HG03097 (cell line): ENCODE measurements around the gene WDFY2.
"Not testable (repeated sequence)": the region's sequence is repeated elsewhere in the genome, so short reads cannot be mapped to it uniquely, and the experiment has no call there.

Source experiments
- ATAC-seq: cut with Tn5 transposase; IDR thresholded peaks from one replicate; pipeline ENCODE4 v1.9.1; 2021; ENCODE audit not compliant: unreplicated experiment, low FRiP score

The WDFY2 gene

DNA sequence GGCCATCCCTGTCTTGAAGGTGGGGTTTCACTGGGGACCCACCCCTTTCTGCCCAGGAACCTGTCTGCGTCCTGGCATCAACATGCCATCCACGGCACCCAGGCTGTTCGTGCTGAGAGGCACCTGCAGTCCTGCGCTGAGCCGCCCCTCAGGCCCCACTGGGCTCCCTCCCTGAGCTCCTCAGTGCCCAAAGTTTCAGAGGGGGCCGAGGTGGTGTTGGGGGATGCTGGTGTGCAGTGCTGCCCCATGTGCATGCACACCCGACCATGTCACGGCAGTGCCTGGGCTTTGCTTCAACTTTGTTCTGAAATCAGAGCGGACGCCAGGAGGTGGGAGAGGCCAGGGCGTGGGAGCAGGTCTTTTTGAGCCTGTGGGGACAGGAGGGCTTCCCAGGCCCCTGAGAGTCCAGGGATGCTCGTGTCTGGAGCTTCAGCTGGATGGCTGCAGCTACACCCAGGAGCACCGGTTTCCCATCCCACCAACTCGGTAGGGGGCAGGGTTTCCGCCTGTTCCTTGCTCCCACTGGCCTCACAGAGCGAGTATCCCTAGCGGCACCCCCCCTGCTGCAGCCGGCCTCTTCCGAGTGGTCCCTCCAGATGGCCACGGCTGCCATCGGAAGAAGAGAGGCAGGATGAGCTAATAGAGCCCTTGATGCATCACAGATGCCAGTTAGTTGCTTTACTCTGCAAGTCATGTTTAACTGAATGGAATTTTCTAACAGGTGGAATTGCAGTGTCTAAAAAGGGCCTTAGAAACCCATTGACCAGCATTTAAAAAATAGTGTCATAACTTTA, 44.0 kb downstream of the WDFY2 start:
- no peak for ATAC-seq

DNA sequence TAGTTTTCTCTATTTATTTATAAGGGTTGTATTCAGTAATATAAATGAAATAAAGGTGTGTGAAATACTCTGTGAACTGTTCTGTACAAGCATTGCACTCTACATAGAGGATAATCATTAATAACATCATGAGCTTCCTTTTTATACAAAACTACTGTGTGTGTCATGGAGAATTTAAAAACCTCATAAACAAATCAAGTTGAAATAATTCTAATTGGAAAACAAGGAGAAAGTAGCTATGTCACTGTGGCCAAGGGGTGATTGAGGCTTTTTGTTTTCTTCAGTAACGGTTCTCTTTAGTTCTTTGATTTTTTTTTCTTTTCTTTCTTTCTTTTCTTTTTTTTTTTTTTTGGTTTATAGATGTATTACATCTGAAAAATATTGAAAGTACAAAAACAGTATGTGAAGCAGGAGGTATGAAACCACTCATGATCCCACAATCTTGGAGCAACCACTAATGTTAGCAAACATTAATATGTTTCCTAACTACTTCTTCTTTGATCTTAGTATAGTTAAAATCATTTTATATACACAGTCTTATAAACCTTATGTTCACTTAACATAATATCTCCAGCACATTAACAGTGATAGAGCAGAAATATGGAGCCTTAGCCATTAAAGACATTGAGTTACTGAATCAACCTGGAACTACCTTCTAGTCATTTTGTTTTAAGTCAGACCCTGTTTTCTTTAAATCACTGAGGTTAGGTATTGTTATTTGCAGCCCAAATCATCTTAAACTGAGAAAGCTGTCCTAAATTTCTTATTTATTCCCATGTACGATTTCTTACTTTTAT, 45.4 kb downstream of the WDFY2 start:
- no peak for ATAC-seq

- ATAC-seq, result no peak
Observed at GRCh38 chr13:51630288-51630615, 46.0 kb downstream of the WDFY2 start.

DNA sequence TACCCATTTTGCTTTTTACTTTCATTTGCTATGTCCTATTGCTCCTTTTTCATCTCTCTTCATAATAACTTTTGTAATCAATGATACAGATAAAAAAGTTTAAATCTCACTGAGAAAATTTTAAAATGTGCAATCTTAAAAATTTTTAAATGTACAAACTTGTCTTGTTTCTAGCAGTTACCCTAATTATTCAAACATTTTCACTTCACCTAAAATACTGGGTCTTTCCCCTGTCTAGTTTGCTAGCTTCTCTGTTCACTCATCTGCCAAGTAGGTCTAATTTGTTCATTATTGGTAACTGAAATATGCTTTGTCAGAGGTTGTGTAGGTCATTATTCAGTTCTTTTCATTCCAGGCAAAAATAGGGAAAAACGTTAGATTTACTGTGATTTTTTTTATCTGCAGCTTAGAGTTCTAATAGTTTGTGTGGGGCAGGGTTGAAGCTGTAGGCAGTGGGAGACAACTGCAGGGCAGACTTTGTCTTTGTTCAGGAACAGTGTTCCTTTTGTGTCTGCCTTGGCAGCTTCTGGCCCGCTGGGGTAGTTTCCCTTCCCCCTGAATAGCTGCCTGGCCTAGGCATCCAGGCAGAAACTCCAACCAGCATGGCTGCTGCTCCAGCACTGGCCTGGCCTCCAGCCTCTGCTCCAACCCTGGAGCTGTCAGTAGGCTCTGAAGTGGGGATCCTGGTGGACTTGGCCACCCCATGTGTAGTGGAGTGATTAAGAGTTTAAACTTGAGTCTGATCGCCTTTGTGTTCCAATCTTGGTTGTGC, 48.5 kb downstream of the WDFY2 start:
- no peak for ATAC-seq

GRCh38 chr13:51635137-51635878, 51.0 kb downstream of the WDFY2 start:
- ATAC-seq, result no peak

DNA sequence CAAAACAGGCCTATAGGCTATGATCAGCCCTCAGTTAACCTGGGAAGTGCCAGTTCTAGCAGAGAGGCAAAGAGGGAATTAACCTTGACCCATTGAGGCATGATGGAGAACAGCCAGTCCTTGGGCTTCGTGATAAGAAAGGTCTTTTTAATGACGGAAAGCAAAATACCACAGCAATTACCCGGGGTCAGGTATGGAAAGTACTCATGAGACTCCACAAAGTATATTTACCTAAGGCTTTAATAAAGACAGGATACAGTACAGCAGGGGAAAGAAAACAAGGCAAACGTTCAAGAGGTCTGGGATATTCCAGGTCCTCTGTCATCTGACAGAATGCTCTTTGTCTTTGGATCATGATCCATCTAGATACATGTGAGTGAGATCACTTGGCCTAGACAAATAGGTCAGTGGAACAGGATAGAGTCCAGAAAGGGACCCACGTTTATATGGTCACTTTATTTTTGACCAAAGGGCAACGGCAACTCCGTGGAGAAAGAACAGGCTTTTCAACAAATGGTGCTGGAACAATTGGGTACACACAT, 52.2 kb downstream of the WDFY2 start:
- ATAC-seq, result no peak

GRCh38 chr13:51637852-51638215, 53.6 kb downstream of the WDFY2 start:
- ATAC-seq, result no peak

- ATAC-seq, result no peak
Observed at GRCh38 chr13:51638216-51638871, 54.1 kb downstream of the WDFY2 start.

DNA sequence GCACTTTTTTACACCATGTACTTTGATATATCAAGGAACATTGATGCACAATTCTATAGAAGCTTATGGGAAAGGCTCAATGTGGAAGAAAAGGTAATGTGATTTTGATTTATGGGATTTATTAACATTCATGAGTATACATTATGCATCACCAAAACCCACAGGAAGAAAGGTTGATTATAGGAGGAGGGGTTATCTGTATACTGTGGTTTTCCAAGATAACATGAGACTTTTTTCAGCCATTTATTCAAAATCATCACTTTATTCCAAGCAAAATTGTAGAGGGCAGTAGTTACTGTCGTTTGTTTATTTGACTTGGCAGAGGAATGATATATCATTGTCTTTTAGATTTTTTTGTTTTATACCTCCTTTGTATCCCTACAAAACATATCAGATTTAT, 54.9 kb downstream of the WDFY2 start:
- no peak for ATAC-seq

DNA sequence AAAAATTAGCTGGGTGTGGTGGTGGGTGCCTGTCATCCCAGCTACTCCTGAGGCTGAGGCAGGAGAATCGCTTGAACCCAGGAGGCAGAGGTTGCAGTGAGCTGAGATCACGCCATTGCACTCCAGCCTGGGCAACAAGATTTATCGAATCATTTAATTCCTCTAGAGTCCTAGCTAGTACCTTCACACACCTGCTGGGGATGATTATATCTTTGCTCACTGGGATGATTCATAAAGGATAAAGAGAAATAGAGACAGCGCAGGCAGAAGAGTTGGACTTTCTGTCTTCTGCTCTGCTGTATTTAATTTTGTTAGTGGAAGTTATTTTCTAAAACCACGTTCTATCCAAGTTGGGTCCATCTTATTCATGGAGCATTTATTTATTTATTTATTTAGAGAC, 56.4 kb downstream of the WDFY2 start:
- ATAC-seq, result not testable (repeated sequence)

- ATAC-seq, result no peak
Observed at GRCh38 chr13:51643105-51643881, 59.0 kb downstream of the WDFY2 start.

- no peak for ATAC-seq
Observed at GRCh38 chr13:51643882-51644281, 59.6 kb downstream of the WDFY2 start.

DNA sequence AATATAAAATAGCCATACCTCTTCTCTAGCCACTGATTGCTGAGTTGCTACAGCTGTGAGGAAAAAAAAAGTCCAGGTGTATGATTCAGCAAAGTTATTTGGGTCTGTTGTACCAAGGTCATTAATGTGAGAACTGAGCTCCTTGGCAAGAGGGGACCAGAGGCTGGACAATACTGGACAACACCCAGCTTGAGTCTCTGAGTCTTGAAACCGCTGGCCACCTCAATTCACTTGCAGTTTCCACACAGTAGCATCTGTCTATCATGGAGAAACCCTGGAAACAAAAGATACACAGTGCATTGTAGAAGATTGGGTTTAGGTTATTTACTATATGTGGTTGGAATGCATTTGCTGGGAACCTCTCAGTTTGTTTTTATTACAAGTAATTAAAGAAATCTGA, 60.4 kb downstream of the WDFY2 start:
- no peak for ATAC-seq

GRCh38 chr13:51645154-51645650, 60.9 kb downstream of the WDFY2 start:
- no peak for ATAC-seq

DNA sequence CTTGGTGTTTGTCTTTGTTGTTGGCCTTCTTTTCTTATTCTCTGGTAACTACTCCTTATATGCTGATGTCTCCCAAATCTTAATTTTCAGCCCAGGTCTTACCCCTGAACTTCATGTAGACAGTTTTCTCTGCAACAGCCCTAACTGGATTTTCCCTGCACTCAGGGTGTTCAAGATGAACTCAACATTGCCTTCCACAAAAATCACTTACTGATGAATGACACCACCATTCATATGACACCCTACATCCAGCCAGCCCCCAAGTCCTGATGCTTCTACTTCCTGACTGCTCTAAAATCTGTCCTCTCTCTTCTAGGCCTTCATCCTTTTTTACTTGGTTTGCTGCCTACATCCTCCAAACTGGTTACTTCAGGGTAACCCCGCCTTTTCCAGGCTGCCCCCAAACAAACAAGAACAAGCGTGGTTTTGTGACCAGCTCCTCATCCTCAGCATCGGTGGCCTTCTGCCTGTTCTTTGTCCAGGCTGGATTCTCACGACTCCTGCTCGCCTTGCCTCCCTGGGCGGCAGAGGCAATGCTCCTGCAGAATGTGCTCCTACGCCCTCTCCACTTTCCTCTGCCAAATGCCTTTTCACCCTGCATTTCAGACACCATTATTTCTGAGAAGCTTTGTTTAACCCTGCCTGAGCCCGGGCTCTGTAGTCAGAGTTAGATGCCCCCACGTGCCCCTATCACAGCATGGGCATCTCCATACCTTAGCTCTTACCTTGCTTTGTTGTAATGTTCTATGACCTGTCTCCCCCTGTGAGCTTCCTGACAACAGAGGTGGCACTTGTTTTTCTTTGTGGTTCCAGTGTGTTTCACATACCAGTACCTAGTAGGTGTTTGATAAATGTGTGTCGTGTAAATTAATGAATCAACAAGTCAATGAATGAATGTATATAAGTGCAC, 61.8 kb downstream of the WDFY2 start:
- ATAC-seq, result no peak

DNA sequence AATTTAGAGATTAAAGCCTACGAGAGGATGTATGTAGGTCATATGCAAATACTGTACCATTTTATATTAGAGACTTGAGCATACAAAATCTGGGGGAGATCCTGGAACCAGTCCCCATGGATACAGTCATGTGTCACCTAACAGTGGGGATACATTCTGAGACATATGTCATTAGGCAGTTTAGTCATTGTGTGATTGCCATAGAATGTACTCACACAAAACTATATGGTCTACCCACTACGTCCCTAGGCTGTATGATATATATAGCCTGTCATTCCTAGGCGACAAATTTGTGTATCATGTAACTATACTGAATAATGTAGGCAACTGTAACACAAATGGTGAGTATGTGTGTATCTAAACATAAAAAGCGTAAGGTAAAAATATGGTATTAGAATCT, 62.8 kb downstream of the WDFY2 start:
- ATAC-seq, result no peak

GRCh38 chr13:51652193-51652592, 67.9 kb downstream of the WDFY2 start:
- ATAC-seq, result not testable (repeated sequence)
